ENCODE data around the gene HNMT. TPM values are rescaled to one million over a fixed set of nuclear protein-coding genes. Genes with fewer than 3 reads are reported as not detected.
"Not testable (repeated sequence)": the region's sequence is repeated elsewhere in the genome, so short reads cannot be mapped to it uniquely, and the experiment has no call there.

Gene HNMT
- total and polyA plus RNA-seq, 5 experiments from 2014 or later = 0.11 to 0.46 (median 0.34) TPM; not detected in 2

DNA sequence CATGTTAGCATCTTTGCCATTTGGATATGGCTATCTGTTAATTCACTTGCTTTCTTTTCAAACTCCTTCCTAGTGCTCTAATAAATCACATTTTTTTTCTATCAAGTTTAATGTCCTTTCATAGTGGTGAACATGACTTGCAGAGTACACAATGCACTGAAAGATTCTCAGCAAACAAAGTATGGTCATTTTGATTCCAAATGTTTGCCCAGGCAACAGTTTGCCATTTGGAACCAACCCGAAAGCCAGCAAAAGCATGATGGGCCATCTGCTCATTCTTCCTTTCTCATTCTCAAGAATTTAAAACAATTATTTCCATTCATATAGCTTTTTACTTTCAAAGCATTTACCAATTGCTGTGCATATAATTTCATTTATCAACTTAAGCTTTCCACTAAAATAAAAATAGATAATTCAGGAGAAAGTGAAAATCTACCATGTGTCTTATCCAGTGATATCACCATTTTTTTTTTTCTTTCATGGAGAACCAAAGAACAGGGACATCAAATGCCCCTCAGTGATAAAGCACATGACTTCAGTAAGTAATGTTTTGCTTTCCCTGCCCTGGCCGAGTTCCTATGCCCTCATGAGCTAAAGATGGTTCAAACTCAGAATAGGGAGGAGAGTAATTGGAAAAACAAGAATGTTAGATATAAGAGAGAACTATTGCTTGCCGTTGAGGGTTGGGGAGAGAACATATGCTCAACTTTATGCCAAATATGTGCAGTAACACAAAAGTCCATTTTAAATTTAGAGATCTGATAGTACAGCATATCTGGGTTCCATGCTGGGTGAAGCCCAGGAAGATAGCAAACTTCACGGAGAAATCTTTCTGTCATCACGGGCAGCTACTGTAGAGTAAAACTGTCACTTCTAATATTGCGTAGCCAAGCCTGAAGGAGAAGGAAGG is 62.1 kb downstream of the HNMT start:
- POLR2A ChIA-PET = no interaction called here
- H3K27me3 Mint-ChIP-seq = no peaks in the 10 kb centered on the region

DNA sequence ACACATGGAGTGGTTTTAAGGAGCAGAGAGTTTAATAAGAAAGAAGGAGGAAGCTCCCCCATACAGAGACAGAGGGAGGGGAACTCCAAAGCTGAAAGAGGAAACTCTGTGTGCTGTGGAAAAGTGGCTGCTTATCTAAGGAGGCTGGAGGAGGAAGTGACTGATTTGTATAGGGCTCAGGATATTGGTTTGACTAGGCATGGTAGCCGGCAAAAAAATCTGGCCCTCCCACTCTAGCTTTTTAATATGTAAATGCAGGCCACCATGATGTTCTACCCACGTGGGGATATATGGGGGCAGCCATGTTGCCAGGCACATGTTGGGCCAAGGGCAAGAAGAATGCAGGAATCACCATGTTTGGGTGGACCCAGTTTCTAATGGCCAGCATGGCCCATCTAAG is 64.3 kb downstream of the HNMT start:
- H3K27me3 Mint-ChIP-seq = peaks cover 0 to 6% (median 0%) of the 10 kb centered on the region in 5 donors
- ATAC-seq = no peak
- no peak for DNase-seq
- H3K9me3 Mint-ChIP-seq = no peaks in the 10 kb centered on the region
- POLR2A ChIA-PET = no interaction called here
- no peak overlapping the region for H3K4me3 Mint-ChIP-seq
- H3K36me3 Mint-ChIP-seq = no peaks in the 10 kb centered on the region
- H3K4me1 Mint-ChIP-seq = no peaks in the 10 kb centered on the region
- no peak overlapping the region for H3K27ac Mint-ChIP-seq

More for the DNA sequence above, 62.1 kb downstream of the HNMT start:
- ATAC-seq = no peak
- no peak overlapping the region for H3K4me3 Mint-ChIP-seq
- no peak for DNase-seq
- H3K9me3 Mint-ChIP-seq = no peaks in the 10 kb centered on the region
- H3K4me1 Mint-ChIP-seq = no peaks in the 10 kb centered on the region
- H3K27ac Mint-ChIP-seq = no peak overlapping the region
- H3K36me3 Mint-ChIP-seq = no peaks in the 10 kb centered on the region

DNA sequence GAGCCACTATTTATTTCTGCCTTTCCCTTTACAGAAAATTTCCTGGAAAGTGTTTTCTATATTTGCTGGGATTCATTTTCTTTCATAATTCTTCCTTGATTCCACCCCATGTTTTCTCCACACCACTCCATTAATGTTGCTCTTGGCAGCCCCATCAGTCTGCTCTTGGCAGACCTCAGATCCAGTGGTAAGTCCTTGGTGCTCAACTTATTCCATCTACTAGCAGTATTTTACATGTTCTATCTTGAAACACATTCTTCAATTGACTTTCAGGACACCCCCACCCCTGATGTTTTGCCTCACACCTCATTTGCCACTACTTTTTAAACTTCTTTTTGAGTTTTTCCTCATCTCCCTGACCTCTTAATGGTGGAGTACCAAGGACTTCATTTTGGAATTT is 65.0 kb downstream of the HNMT start:
- Mint-ChIP-seq H3K36me3 (no peaks in the 10 kb centered on the region), H3K27ac (no peak overlapping the region)

DNA sequence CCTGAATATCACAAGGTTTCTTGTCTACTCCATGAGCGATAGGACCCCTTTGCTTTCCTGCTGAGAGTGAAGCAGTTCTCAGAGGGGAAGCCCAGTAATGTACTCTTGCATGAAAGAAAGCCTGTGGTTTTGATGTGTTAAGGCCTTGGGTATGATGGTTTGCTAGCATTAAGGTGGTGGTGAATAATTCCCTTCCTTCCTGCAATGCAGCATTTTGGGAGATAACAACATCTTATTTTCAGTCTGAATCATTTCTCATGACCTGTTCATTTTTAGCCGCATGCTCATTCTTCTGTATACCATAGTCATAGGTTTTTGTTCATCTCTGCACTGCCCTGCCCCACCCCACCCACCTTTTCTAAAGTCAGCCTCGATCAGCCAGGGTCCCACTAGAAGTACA is 66.2 kb downstream of the HNMT start:
- H3K4me3 Mint-ChIP-seq = no peak overlapping the region
- no peaks in the 10 kb centered on the region for H3K36me3 Mint-ChIP-seq
- POLR2A ChIA-PET = no interaction called here

More for the DNA sequence above, 65.0 kb downstream of the HNMT start:
- no peak for ATAC-seq
- DNase-seq = no peak
- POLR2A ChIA-PET = no interaction called here
- no peaks in the 10 kb centered on the region for H3K4me1 Mint-ChIP-seq
- no peak overlapping the region for H3K4me3 Mint-ChIP-seq
- peaks cover 0 to 6% (median 0%) of the 10 kb centered on the region in 5 donors for H3K27me3 Mint-ChIP-seq
- H3K9me3 Mint-ChIP-seq = no peaks in the 10 kb centered on the region

DNA sequence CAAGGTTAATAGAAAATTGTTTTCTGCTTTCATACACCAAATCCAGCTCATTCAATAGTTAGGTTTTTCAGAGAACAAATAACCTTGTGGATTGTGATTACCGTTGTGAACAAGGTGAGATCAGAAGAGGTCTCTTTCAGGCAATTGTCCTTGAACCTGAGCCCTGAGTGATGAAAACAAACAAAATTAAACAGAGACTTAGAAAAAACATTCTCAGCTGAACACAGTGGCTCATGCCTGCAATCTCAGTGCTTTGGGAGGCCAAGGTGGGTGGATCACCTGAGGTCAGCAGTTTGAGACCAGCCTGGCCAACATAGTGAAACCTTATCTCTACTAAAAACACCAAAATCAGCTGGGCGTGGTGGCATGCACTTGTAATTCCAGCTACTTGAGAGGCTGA is 68.1 kb downstream of the HNMT start:
- DNase-seq (no peak), ATAC-seq (no peak)
- no peaks in the 10 kb centered on the region for H3K4me1 Mint-ChIP-seq
- H3K27ac Mint-ChIP-seq = no peak overlapping the region
- no peaks in the 10 kb centered on the region for H3K9me3 Mint-ChIP-seq
- H3K27me3 Mint-ChIP-seq = peaks cover 0 to 6% (median 0%) of the 10 kb centered on the region in 5 donors
- no peak overlapping the region for H3K4me3 Mint-ChIP-seq
- POLR2A ChIA-PET = no interaction called here
- H3K36me3 Mint-ChIP-seq = no peaks in the 10 kb centered on the region

More for the DNA sequence above, 66.2 kb downstream of the HNMT start:
- peaks cover 0 to 6% (median 0%) of the 10 kb centered on the region in 5 donors for H3K27me3 Mint-ChIP-seq
- H3K4me1 Mint-ChIP-seq = no peaks in the 10 kb centered on the region
- no peak for DNase-seq
- no peaks in the 10 kb centered on the region for H3K9me3 Mint-ChIP-seq
- ATAC-seq = no peak
- no peak overlapping the region for H3K27ac Mint-ChIP-seq

DNA sequence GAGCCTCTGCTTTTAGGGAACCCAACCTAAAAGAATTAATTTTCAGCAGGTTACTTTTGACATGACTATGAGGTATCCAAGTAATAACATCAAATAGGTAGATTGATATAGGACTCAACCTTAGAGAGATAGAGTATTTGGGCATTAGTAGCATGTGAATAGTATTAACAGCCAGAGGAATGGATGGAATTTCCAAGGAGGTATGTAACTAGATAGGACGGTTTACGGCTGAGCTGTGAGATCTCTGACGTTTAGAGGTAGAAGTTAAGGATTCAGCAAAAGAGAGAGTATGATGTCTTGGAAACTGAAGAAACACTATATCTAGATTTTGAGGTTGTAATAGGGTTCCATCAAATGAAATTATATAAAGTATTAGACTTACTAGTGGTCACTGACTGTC is 70.3 kb downstream of the HNMT start:
- no peak overlapping the region for H3K27ac Mint-ChIP-seq
- H3K9me3 Mint-ChIP-seq = no peaks in the 10 kb centered on the region
- no peak for DNase-seq
- no peaks in the 10 kb centered on the region for H3K36me3 Mint-ChIP-seq
- H3K4me1 Mint-ChIP-seq = no peaks in the 10 kb centered on the region
- no peak overlapping the region for H3K4me3 Mint-ChIP-seq
- peaks cover 0 to 6% (median 0%) of the 10 kb centered on the region in 5 donors for H3K27me3 Mint-ChIP-seq
- no peak for ATAC-seq
- POLR2A ChIA-PET = no interaction called here

DNA sequence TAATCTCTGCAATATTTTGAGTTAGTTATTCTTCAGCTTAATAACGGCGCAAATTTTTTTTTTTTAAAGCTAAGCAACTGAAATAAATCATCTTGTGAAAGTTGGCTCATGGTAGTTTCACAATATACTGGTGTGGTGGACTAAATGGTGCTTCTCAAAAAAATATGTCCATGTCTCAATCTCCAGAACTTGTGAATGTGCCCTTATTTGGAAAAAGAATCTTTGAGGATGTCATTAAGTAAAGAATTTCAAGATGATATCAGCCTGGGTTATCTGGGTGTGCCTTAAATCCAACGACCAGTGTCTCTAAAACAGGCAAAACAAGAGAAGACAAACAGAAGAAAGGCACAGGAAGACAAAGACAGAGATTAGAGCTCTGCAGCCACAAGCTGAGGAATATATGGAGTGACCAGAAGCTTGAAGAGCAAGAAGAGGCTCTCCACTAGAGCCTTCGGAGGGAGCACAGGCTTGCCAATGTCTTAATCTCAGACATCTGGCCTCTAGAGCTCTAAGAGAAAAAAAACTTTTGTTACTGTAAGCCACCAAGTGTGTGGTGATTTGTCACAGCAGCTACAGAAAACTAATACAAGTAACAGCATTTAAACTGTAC is 71.4 kb downstream of the HNMT start:
- peaks cover 0 to 2% (median 0%) of the 10 kb centered on the region in 9 donors for H3K9me3 Mint-ChIP-seq
- H3K27ac Mint-ChIP-seq = no peak overlapping the region

DNA sequence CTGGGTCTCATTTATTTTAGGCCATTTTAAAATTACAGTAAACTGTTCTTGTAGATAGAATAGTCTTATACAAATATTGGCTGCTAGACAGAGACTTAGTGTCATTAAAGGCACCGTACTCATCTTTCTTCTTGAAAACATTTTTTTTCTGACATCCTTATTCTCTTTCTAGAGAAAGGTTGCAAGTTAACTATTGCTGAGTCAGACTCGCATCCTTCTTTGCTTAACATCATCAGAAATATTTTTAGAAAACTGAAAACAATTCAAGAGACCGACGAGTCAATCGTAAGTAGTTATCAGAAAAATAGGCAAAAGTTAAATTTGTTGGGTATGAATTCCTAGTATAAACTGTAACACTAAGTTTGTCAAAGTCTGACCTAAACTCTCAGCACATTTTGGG is 72.2 kb downstream of the HNMT start:
- Mint-ChIP-seq H3K9me3 (peaks cover 0 to 3% (median 0%) of the 10 kb centered on the region in 9 donors), H3K4me3 (no peak overlapping the region), H3K27ac (no peak overlapping the region), H3K4me1 (no peaks in the 10 kb centered on the region), H3K36me3 (no peaks in the 10 kb centered on the region), H3K27me3 (peaks cover 0 to 6% (median 4%) of the 10 kb centered on the region in 5 donors)
- ATAC-seq (no peak), DNase-seq (no peak)
- POLR2A ChIA-PET = no interaction called here

More for the DNA sequence above, 71.4 kb downstream of the HNMT start:
- POLR2A ChIA-PET = no interaction called here
- peaks cover 0 to 6% (median 0%) of the 10 kb centered on the region in 5 donors for H3K27me3 Mint-ChIP-seq
- H3K4me3 Mint-ChIP-seq = no peak overlapping the region
- ATAC-seq (no peak), DNase-seq (no peak)
- no peaks in the 10 kb centered on the region for H3K36me3 Mint-ChIP-seq
- no peaks in the 10 kb centered on the region for H3K4me1 Mint-ChIP-seq

DNA sequence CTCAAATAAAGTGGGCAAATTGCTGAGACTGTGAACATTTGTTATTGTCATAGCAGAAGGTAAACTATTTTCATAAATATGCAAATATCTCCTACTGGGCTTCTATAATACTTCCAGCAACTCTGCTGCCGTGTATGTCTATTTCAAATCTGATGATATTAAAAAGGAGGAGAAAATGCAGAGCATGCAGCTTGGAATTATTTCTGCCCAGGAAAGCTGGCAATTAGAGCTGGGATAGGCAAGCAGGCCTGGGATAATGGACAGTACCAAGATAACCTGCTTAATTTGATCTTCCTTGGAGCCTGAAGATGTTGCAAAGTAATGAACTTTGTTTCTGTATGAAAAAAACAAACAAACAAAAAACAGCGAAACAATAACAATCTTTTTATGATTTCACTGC is 72.8 kb downstream of the HNMT start:
- peaks cover 0 to 9% (median 4%) of the 10 kb centered on the region in 5 donors for H3K27me3 Mint-ChIP-seq
- ATAC-seq (no peak), DNase-seq (no peak)
- H3K9me3 Mint-ChIP-seq = peaks cover 0 to 4% (median 0%) of the 10 kb centered on the region in 9 donors
- no peaks in the 10 kb centered on the region for H3K4me1 Mint-ChIP-seq
- POLR2A ChIA-PET = no interaction called here
- H3K4me3 Mint-ChIP-seq = no peak overlapping the region
- no peaks in the 10 kb centered on the region for H3K36me3 Mint-ChIP-seq
- H3K27ac Mint-ChIP-seq = no peak overlapping the region

DNA sequence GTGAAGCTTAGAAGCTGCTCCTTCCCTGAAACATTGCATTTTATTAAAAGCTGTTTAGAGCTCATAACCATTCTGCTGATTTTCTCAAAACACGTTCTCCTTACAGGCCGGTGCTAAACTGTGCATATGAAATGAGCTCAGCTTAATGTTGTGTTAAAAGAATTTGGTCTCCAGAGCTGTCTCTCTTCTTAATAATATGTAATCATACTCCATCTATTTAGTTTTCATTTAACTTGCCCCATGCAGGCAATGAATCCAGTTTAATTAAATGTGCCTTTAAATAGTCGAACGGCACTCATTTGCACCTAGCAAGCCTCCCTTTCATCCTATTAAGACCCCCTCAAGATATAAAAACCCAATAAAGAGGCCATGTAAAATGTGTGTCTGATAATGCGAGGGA is 76.3 kb downstream of the HNMT start:
- Mint-ChIP-seq H3K27ac (no peak overlapping the region), H3K27me3 (peaks cover 0 to 16% (median 4%) of the 10 kb centered on the region in 5 donors), H3K9me3 (peaks cover 0 to 21% (median 3%) of the 10 kb centered on the region in 9 donors), H3K36me3 (peaks cover 0 to 3% (median 0%) of the 10 kb centered on the region in 3 donors), H3K4me1 (no peaks in the 10 kb centered on the region), H3K4me3 (no peak overlapping the region)
- ATAC-seq (no peak), DNase-seq (no peak)
- POLR2A ChIA-PET = no interaction called here

DNA sequence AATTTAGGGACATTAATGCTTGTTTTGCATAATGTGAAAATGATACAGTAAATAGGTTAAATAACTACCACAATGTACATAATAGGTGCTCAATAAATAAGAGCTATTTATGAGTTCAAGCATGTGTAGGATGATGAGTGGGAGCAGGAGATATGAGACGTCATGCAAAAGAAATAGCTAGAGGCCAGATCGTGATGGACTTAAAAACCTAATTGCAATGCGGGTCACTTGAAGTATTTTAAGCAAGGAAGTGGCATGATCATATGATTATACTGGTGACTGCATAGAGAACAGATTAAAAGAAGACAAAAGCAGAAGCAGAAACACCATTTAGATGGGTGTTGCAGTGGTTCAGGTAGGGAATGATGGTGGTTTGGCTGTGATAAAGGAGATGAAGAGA is 78.0 kb downstream of the HNMT start:
- Mint-ChIP-seq H3K27ac (no peak overlapping the region), H3K4me1 (no peaks in the 10 kb centered on the region), H3K4me3 (no peak overlapping the region), H3K27me3 (peaks cover 0 to 16% (median 4%) of the 10 kb centered on the region in 5 donors), H3K9me3 (peaks cover 0 to 21% (median 6%) of the 10 kb centered on the region in 9 donors), H3K36me3 (peaks cover 0 to 3% (median 0%) of the 10 kb centered on the region in 3 donors)
- POLR2A ChIA-PET = no interaction called here
- DNase-seq (no peak), ATAC-seq (no peak)

DNA sequence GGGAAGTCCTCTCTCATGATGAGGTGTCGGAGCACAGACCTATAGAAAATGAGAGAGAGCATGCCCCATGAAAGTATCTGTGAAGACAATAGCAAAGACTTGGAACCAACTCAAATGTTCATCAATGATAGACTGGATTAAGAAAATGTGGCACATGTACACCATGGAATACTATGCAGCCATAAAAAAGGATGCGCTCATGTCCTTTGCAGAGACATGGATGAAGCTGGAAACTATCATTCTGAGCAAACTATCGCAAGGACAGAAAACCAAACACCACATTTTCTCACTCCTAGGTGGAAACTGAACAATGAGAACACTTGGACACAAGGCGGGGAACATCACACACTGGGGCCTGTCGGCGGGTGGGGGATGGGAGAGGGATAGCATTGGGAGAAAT is 79.3 kb downstream of the HNMT start:
- H3K36me3 Mint-ChIP-seq, ATAC-seq, DNase-seq, POLR2A ChIA-PET, H3K4me3 Mint-ChIP-seq, H3K27ac Mint-ChIP-seq, H3K4me1 Mint-ChIP-seq: not testable (repeated sequence)
- H3K27me3 Mint-ChIP-seq = peaks cover 0 to 17% (median 4%) of the 10 kb centered on the region in 5 donors
- peaks cover 0 to 21% (median 6%) of the 10 kb centered on the region in 9 donors for H3K9me3 Mint-ChIP-seq

DNA sequence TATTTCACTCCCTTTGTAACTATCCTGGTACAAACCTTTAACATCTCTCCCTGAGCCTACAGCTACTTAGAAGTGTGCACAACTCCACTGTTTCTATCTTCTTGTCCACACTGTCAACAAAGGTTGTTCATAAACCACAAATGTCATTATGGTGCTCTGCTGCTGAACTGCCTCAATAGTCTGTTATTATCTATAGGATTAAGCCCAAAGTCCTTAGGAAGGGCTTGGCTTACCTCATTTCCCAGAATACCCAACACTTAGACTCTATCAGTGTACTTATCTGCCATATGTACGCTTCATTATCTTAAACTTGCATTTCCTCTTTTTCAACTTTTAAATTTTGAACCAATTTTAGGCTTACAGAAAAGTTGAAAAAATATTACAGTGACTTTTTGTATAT is 94.2 kb downstream of the HNMT start:
- H3K36me3 Mint-ChIP-seq = no peaks in the 10 kb centered on the region

More for the DNA sequence above, 94.2 kb downstream of the HNMT start:
- Mint-ChIP-seq H3K4me1 (no peaks in the 10 kb centered on the region), H3K4me3 (no peak overlapping the region), H3K9me3 (peaks cover 0 to 8% (median 0%) of the 10 kb centered on the region in 9 donors), H3K27ac (no peak overlapping the region), H3K27me3 (peaks cover 0 to 6% (median 0%) of the 10 kb centered on the region in 5 donors)
- POLR2A ChIA-PET = no interaction called here
- DNase-seq (no peak), ATAC-seq (no peak)

All from naive thymus-derived CD8-positive, alpha-beta T cell (primary cell).